Suprapubic skin (tissue), 4 donors: ENCODE measurements around the gene CTTNBP2.

Experiments
- EP300 ChIP-seq: sonication (generic); formaldehyde crosslinking; IDR thresholded peaks from one replicate; pipeline ENCODE4 v1.6.1; 2017; ENCODE audit warnings: antibody characterized with exemption
- POLR2A ChIP-seq, 2 donors: fragments of 450-650 bp; IDR thresholded peaks; one replicate each; pipeline ENCODE4 v1.6.1; 2017; ENCODE audit warnings: antibody characterized with exemption in 2 of 2, mild to moderate bottlenecking in 2 of 2, moderate library complexity in 2 of 2
- POLR2AphosphoS5 ChIP-seq, 3 donors: sonication (generic); formaldehyde crosslinking; IDR thresholded peaks; one replicate each; pipeline ENCODE4 v1.6.1; 2017; ENCODE audit warnings: antibody characterized with exemption in 3 of 3
- TF ChIP-seq, protein P1 (sequence below), 2 donors: fragments of 200-600 bp in 1 of 2; fragments of 450-650 bp in 1 of 2; sonication (generic) in 1 of 2; IDR thresholded peaks; one replicate each; pipeline ENCODE4 v1.5.1; 2016 to 2019; ENCODE audit warnings: antibody characterized with exemption in 2 of 2, mild to moderate bottlenecking in 1 of 2, moderate library complexity in 1 of 2

DNA sequence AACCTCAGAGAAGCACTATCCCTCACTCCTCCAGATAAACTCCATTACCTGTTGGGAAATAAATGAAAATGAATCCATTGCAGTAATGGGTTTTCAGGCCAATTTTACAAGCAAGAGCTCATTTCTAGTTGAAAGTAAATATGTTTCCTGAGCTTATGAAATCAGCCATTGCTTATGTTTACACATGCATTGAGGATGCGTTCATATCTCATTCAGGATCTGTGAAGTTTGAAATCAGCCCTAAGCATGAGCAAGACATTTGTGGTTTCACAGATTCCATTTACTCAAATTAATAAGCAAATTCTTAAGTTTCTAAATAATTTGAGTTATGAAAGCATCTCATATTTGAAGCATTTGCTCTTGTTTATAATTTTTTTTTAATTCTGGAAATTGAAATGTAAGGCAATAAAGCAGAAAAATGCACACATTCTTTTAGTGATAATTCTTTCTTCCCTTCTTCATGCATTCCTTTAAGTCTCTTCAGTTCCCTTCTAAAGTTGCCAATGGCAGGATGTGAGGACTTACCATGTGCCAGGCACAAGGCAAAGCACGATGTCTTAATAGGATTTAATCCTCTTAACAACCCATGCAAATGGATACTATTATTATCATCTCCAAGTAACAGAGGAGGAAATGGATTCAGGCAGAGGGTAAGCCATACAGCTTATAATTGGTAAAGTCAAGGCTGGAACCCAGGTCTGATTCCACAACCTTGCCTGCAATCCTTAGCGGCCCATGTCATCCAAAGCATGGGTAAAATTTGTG is 35.0 kb upstream of the CTTNBP2 start:
- TF ChIP-seq, protein P1, sequence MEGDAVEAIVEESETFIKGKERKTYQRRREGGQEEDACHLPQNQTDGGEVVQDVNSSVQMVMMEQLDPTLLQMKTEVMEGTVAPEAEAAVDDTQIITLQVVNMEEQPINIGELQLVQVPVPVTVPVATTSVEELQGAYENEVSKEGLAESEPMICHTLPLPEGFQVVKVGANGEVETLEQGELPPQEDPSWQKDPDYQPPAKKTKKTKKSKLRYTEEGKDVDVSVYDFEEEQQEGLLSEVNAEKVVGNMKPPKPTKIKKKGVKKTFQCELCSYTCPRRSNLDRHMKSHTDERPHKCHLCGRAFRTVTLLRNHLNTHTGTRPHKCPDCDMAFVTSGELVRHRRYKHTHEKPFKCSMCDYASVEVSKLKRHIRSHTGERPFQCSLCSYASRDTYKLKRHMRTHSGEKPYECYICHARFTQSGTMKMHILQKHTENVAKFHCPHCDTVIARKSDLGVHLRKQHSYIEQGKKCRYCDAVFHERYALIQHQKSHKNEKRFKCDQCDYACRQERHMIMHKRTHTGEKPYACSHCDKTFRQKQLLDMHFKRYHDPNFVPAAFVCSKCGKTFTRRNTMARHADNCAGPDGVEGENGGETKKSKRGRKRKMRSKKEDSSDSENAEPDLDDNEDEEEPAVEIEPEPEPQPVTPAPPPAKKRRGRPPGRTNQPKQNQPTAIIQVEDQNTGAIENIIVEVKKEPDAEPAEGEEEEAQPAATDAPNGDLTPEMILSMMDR (IDR thresholded peaks at IDR 0.05) = no peak
- TF ChIP-seq POLR2A (IDR thresholded peaks at IDR 0.05) (no peak), POLR2AphosphoS5 (IDR thresholded peaks at IDR 0.05) (no peak), EP300 (no peak)
